Measurements from ENCODE around the gene FAM151B.
"Not testable (repeated sequence)": the region's sequence is repeated elsewhere in the genome, so short reads cannot be mapped to it uniquely, and the experiment has no call there.

Gene FAM151B

DNA sequence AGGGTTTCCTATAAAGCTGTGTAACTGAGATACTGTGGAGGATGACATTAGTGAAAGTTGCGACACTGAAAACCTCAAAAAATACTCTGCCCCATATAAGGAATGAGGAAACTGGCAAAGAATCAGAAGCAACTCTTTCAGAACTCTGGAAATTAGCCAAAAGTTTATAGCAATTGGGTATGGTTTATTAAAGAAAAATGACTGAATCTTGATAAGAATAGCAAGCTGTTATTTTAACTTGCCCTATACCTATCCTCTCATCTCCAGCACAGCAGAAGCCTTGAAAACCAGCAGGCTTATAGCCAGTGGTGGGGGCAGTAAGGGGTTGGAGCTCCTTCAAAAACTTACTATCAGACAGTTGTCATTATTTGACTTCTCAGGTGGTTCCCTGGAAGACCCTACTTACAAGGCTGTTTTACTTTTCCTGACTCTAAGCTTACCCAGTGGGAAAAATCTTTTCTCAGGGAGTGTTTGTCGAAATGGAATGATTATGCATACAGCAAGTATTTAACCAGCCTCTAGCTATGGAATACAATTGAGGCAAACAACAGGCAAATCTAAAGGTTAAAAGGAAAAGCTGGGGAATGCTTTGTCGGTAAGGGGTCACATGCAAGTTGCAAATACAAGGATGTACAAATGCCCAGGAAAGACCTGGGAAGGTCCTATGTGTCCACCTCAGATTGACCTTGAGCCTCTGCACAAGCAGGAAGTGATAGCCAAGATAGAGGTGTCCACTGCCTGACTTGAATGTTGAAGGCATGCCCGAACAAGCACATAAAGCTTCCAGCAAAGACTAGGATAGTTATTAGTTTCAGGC lies 21.0 kb upstream of the FAM151B start:
- TF ChIP-seq, protein P1, sequence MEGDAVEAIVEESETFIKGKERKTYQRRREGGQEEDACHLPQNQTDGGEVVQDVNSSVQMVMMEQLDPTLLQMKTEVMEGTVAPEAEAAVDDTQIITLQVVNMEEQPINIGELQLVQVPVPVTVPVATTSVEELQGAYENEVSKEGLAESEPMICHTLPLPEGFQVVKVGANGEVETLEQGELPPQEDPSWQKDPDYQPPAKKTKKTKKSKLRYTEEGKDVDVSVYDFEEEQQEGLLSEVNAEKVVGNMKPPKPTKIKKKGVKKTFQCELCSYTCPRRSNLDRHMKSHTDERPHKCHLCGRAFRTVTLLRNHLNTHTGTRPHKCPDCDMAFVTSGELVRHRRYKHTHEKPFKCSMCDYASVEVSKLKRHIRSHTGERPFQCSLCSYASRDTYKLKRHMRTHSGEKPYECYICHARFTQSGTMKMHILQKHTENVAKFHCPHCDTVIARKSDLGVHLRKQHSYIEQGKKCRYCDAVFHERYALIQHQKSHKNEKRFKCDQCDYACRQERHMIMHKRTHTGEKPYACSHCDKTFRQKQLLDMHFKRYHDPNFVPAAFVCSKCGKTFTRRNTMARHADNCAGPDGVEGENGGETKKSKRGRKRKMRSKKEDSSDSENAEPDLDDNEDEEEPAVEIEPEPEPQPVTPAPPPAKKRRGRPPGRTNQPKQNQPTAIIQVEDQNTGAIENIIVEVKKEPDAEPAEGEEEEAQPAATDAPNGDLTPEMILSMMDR (IDR thresholded peaks at IDR 0.05; ENCODE audit: insufficient read depth, missing control alignments) = no peak
- DNase-seq (ENCODE audit: insufficient read length, low spot score) = no peak
- FAIRE-seq = no peak

- FAIRE-seq (no peak), DNase-seq (ENCODE audit: insufficient read length, low spot score) (no peak)
- TF ChIP-seq, protein P1 (IDR thresholded peaks at IDR 0.05; ENCODE audit: insufficient read depth, missing control alignments) = no peak
Observed at GRCh38 chr5:80468131-80468530, 19.8 kb upstream of the FAM151B start.

GRCh38 chr5:80470631-80471030 lies 17.3 kb upstream of the FAM151B start:
- not testable (repeated sequence) for FAIRE-seq; DNase-seq (ENCODE audit: insufficient read length, low spot score)

DNA sequence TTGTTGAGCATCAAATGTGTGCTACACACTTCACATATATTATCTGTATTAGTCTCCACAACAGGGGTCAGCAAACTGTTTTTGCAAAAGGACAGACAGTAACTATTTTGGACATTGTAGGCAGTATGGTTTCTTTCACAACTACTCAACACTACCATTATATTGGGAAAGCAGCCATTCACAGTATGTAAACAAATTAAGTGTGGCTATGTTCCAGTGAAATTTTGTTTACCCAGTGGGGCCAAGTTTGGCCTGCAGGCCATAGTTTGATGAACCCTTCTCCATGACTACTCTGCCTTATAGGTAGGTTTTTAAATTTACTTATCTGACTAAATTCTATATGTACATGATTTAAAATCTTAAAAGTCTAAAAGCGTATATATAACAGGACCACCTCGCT lies 13.0 kb upstream of the FAM151B start:
- TF ChIP-seq, protein P1 (IDR thresholded peaks at IDR 0.05; ENCODE audit: insufficient read depth, missing control alignments) = no peak
- no peak for FAIRE-seq
- no peak for DNase-seq (ENCODE audit: insufficient read length, low spot score)

GRCh38 chr5:80479713-80480112 lies 8.2 kb upstream of the FAM151B start:
- no peak for FAIRE-seq
- no peak for DNase-seq (ENCODE audit: insufficient read length, low spot score)
- TF ChIP-seq, protein P1 (IDR thresholded peaks at IDR 0.05; ENCODE audit: insufficient read depth, missing control alignments) = no peak

DNA sequence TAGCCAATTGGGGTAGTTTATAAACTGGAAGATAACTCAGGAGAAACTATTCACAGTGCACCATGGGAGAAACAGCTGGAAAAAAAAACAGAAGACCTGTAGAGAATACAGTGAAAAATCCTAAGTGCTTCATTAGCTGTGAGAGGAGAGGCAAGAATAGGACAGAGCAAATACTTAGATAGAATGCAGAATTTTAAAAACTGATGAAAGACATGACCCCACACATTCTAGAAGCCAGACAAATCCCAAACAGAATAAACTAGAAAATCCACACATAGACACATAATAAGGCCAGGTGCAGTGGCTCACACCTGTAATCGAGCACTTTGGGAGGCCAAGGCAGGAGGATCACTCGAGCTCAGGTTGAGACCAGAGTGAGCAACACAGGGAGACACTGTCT lies 7.5 kb upstream of the FAM151B start:
- FAIRE-seq (no peak), DNase-seq (ENCODE audit: insufficient read length, low spot score) (no peak)
- TF ChIP-seq, protein P1 (IDR thresholded peaks at IDR 0.05; ENCODE audit: insufficient read depth, missing control alignments) = no peak

- TF ChIP-seq, protein P1 (IDR thresholded peaks at IDR 0.05; ENCODE audit: insufficient read depth, missing control alignments) = peak; percentile 69
- FAIRE-seq (peak; percentile 69), DNase-seq (ENCODE audit: insufficient read length, low spot score) (no peak)
Observed at GRCh38 chr5:80481019-80481893, 6.6 kb upstream of the FAM151B start.

Data from D721Med (cell line).